DMS153 treated with DMSO at 0.1 percent for 48 hours (cell line): ENCODE measurements around the gene KIF26A.

Experiments used
- DNase-seq: peaks from one replicate; lab custom pipeline; 2025; ENCODE audit not compliant: unreplicated experiment; lab: John Stamatoyannopoulos, UW

The KIF26A gene

GRCh38 chr14:104190396-104191000, 52.1 kb downstream of the KIF26A start:
- no peak for DNase-seq

- no peak for DNase-seq
These were observed 53.1 kb downstream of the KIF26A start for GRCh38 chr14:104191409-104191997.

GRCh38 chr14:104192146-104192882, 53.9 kb downstream of the KIF26A start:
- DNase-seq: no peak

- DNase-seq: no peak
These were observed 54.5 kb downstream of the KIF26A start for GRCh38 chr14:104192883-104193245.

- DNase-seq: no peak
These were observed 55.6 kb downstream of the KIF26A start for GRCh38 chr14:104194016-104194415.

- no peak for DNase-seq
These were observed 56.3 kb downstream of the KIF26A start for GRCh38 chr14:104194716-104195115.

- no peak for DNase-seq
These were observed 57.0 kb downstream of the KIF26A start for GRCh38 chr14:104195361-104195760.

- no peak for DNase-seq
These were observed 57.5 kb downstream of the KIF26A start for GRCh38 chr14:104195878-104196277.

- no peak for DNase-seq
These were observed 58.2 kb downstream of the KIF26A start for GRCh38 chr14:104196461-104197140.

GRCh38 chr14:104197449-104198247, 59.3 kb downstream of the KIF26A start:
- no peak for DNase-seq

- DNase-seq: no peak
These were observed 61.0 kb downstream of the KIF26A start for GRCh38 chr14:104199266-104199895.

- DNase-seq: no peak
These were observed 61.7 kb downstream of the KIF26A start for GRCh38 chr14:104200106-104200505.

- DNase-seq: no peak
These were observed 62.2 kb downstream of the KIF26A start for GRCh38 chr14:104200591-104200990.

- no peak for DNase-seq
These were observed 62.7 kb downstream of the KIF26A start for GRCh38 chr14:104201063-104201462.

- DNase-seq: no peak
These were observed 63.1 kb downstream of the KIF26A start for GRCh38 chr14:104201496-104201895.

- DNase-seq: peak; percentile 34
These were observed 64.1 kb downstream of the KIF26A start for GRCh38 chr14:104202259-104203070.

- DNase-seq: no peak
These were observed 64.7 kb downstream of the KIF26A start for GRCh38 chr14:104203071-104203425.

- DNase-seq: no peak
These were observed 66.3 kb downstream of the KIF26A start for GRCh38 chr14:104204660-104205149.

GRCh38 chr14:104205781-104206180, 67.4 kb downstream of the KIF26A start:
- DNase-seq: no peak
